ENCODE measurements around the gene CCDC185.

- no peak for TF ChIP-seq CTCF (IDR thresholded peaks at IDR 0.05)
- TF ChIP-seq POLR2A (IDR thresholded peaks at IDR 0.05): no peak
Observed at GRCh38 chr1:223344491-223344890, 48.7 kb upstream of the CCDC185 start.

All from testis (tissue), 2 donors.